Activated CD8-positive, alpha-beta memory T cell treated with anti-CD3 and anti-CD28 coated beads for 24 hours (primary cell): Measurements from ENCODE around the gene CCRL2.

ENCODE experiments used
- DNase-seq: peaks from one replicate; pipeline ENCODE4 v3.0.0-alpha.2; 2020

Gene CCRL2, protein sequence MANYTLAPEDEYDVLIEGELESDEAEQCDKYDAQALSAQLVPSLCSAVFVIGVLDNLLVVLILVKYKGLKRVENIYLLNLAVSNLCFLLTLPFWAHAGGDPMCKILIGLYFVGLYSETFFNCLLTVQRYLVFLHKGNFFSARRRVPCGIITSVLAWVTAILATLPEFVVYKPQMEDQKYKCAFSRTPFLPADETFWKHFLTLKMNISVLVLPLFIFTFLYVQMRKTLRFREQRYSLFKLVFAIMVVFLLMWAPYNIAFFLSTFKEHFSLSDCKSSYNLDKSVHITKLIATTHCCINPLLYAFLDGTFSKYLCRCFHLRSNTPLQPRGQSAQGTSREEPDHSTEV

GRCh38 chr3:46406788-46407611, at the start of gene CCRL2, which contains the start of gene CCR5AS:
Gene CCRL2, plus strand, starts transcription at chr3:46407259. Its CDS starts 821 bp downstream, at chr3:46408080.
Gene CCR5AS, minus strand, starts transcription at chr3:46407066.
- peak; percentile 75 for DNase-seq

GRCh38 chr3:46358466-46358865, 48.6 kb upstream of the CCRL2 start:
- no peak for DNase-seq

DNA sequence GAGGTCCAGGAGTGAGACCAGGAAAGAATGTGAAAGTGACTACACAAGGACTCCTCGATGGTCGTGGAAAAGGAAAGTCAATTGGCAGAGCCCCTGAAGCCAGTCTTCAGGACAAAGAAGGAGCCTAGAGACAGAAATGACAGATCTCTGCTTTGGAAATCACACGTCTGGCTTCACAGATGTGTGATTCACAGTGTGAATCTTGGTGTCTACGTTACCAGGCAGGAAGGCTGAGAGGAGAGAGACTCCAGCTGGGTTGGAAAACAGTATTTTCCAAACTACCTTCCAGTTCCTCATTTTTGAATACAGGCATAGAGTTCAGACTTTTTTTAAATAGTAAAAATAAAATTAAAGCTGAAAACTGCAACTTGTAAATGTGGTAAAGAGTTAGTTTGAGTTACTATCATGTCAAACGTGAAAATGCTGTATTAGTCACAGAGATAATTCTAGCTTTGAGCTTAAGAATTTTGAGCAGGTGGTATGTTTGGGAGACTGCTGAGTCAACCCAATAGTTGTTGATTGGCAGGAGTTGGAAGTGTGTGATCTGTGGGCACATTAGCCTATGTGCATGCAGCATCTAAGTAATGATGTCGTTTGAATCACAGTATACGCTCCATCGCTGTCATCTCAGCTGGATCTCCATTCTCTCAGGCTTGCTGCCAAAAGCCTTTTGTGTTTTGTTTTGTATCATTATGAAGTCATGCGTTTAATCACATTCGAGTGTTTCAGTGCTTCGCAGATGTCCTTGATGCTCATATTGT, 47.1 kb upstream of the CCRL2 start:
- no peak for DNase-seq

DNA sequence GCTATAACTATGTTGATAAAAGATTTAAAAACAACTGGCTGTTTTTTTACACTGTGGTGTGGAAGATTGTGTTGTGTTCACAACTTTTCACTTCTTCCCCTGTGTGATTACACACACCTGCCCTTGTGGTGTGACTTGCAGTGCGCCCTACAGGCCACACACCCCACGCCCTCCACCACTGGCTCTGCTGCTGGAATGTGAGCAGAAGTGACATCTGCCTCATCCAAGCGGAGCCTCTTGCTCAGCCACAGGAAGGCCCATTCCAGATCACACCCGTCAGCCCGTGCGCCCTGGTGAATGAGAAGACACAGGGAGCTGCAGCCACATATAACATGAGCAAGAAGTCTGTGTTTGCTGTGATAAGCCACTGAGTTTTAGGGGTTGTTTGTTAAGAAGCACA, 46.2 kb upstream of the CCRL2 start:
- DNase-seq, result no peak

DNA sequence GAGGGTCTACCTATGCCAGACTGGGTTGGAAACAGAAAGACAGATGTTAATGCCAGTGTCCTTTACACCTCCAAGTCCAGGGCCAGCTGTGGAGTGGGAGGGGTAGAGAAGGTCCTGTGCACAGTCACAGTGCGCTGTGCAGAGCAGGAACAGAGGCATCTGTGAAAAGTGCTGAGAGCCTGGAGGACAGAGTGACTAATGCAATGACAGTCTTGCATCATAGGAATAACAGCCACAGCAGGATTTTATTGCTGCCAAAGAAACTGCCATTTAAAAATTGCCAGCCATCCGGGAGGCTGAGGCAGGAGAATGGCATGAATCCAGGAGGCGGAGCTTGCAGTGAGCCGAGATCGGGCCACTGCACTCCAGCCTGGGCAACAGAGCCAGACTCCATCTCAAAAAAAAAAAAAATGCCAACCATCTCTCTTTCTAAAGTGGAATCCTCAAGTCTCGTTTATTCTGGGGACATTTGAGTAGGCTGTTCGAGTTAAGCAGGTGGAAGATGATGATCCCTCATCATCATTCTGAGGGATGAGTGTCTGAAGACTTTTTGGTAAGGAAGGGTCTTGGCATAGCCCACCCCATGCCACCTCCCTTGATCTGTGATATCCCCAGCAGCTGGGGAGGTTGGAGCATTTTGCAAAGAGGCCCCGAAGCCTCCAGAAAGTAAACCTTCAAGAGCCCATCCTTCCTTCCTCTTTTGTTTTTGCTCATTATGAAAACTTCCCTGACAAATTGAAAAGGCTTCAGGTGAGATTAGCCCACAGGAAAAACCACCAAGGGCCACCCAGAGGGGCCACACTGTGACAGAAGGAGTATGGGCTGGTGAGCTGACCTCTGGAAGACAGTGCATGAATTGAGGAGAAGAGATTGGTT, 45.4 kb upstream of the CCRL2 start:
- DNase-seq, result no peak

DNA sequence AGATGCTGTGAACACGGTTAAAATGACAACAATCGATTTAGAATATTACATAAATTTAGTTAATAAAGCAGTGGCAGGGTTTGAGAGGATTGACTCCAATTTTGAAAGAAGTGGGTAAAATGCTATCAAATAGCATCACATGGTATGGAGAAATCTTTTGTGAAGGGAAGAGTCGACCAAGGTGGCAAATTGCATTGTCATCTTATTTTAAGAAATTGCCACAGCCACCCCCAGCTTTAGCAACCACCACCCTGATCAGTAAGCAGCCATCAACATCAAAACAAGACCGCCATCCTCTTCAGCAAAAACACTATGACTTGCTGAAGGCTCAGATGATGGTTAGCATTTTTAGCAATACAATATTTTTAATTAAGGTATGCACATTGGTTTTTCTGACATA, 42.0 kb upstream of the CCRL2 start:
- no peak for DNase-seq

GRCh38 chr3:46365737-46366524, 41.1 kb upstream of the CCRL2 start:
- DNase-seq, result no peak

- DNase-seq, result no peak
These were observed 39.2 kb upstream of the CCRL2 start for GRCh38 chr3:46367811-46368210.

- peak; percentile 79 for DNase-seq
These were observed 38.5 kb upstream of the CCRL2 start for GRCh38 chr3:46368569-46368968.

DNA sequence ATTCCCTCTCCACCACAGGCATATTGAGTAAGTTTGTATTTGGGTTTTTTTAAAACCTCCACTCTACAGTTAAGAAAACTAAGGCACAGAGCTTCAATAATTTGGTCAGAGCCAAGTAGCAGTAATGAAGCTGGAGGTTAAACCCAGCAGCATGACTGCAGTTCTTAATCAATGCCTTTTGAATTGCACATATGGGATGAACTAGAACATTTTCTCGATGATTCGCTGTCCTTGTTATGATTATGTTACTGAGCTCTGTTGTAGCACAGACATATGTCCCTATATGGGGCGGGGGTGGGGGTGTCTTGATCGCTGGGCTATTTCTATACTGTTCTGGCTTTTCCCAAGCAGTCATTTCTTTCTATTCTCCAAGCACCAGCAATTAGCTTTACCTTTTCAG, 37.9 kb upstream of the CCRL2 start:
- peak; percentile 40 for DNase-seq

- DNase-seq, result peak; percentile 82
These were observed 37.4 kb upstream of the CCRL2 start for GRCh38 chr3:46369675-46370132.

DNA sequence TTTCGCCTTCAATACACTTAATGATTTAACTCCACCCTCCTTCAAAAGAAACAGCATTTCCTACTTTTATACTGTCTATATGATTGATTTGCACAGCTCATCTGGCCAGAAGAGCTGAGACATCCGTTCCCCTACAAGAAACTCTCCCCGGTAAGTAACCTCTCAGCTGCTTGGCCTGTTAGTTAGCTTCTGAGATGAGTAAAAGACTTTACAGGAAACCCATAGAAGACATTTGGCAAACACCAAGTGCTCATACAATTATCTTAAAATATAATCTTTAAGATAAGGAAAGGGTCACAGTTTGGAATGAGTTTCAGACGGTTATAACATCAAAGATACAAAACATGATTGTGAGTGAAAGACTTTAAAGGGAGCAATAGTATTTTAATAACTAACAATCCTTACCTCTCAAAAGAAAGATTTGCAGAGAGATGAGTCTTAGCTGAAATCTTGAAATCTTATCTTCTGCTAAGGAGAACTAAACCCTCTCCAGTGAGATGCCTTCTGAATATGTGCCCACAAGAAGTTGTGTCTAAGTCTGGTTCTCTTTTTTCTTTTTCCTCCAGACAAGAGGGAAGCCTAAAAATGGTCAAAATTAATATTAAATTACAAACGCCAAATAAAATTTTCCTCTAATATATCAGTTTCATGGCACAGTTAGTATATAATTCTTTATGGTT, 36.1 kb upstream of the CCRL2 start, which contains the start of gene CCR5:
CCR5 (plus strand) TSS at position 108 of the 680 bp plus-strand sequence. CDS start 1,957 bp downstream, outside the sequence.
- peak; percentile 47 for DNase-seq

GRCh38 chr3:46371519-46372340, 35.3 kb upstream of the CCRL2 start:
- DNase-seq, result peak; percentile 58

DNA sequence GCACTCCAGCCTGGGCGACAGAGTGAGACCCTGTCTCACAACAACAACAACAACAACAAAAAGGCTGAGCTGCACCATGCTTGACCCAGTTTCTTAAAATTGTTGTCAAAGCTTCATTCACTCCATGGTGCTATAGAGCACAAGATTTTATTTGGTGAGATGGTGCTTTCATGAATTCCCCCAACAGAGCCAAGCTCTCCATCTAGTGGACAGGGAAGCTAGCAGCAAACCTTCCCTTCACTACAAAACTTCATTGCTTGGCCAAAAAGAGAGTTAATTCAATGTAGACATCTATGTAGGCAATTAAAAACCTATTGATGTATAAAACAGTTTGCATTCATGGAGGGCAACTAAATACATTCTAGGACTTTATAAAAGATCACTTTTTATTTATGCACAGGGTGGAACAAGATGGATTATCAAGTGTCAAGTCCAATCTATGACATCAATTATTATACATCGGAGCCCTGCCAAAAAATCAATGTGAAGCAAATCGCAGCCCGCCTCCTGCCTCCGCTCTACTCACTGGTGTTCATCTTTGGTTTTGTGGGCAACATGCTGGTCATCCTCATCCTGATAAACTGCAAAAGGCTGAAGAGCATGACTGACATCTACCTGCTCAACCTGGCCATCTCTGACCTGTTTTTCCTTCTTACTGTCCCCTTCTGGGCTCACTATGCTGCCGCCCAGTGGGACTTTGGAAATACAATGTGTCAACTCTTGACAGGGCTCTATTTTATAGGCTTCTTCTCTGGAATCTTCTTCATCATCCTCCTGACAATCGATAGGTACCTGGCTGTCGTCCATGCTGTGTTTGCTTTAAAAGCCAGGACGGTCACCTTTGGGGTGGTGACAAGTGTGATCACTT, 34.3 kb upstream of the CCRL2 start:
- peak; percentile 32 for DNase-seq

DNA sequence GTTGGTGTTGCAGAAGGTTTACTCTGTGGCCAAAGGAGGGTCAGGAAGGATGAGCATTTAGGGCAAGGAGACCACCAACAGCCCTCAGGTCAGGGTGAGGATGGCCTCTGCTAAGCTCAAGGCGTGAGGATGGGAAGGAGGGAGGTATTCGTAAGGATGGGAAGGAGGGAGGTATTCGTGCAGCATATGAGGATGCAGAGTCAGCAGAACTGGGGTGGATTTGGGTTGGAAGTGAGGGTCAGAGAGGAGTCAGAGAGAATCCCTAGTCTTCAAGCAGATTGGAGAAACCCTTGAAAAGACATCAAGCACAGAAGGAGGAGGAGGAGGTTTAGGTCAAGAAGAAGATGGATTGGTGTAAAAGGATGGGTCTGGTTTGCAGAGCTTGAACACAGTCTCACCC, 32.3 kb upstream of the CCRL2 start:
- no peak for DNase-seq

DNA sequence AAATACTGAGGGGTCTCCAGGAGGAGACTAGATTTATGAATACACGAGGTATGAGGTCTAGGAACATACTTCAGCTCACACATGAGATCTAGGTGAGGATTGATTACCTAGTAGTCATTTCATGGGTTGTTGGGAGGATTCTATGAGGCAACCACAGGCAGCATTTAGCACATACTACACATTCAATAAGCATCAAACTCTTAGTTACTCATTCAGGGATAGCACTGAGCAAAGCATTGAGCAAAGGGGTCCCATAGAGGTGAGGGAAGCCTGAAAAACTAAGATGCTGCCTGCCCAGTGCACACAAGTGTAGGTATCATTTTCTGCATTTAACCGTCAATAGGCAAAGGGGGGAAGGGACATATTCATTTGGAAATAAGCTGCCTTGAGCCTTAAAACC, 31.8 kb upstream of the CCRL2 start:
- no peak for DNase-seq

DNA sequence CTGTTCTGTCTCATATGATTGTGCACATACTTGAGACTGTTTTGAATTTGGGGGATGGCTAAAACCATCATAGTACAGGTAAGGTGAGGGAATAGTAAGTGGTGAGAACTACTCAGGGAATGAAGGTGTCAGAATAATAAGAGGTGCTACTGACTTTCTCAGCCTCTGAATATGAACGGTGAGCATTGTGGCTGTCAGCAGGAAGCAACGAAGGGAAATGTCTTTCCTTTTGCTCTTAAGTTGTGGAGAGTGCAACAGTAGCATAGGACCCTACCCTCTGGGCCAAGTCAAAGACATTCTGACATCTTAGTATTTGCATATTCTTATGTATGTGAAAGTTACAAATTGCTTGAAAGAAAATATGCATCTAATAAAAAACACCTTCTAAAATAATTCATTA, 31.2 kb upstream of the CCRL2 start:
- no peak for DNase-seq

- peak; percentile 87 for DNase-seq
These were observed 28.6 kb upstream of the CCRL2 start for GRCh38 chr3:46378426-46378942.
